Measurements from ENCODE around the gene SEPTIN7.
"Not testable (repeated sequence)": the region's sequence is repeated elsewhere in the genome, so short reads cannot be mapped to it uniquely, and the experiment has no call there.

The SEPTIN7 gene

DNA sequence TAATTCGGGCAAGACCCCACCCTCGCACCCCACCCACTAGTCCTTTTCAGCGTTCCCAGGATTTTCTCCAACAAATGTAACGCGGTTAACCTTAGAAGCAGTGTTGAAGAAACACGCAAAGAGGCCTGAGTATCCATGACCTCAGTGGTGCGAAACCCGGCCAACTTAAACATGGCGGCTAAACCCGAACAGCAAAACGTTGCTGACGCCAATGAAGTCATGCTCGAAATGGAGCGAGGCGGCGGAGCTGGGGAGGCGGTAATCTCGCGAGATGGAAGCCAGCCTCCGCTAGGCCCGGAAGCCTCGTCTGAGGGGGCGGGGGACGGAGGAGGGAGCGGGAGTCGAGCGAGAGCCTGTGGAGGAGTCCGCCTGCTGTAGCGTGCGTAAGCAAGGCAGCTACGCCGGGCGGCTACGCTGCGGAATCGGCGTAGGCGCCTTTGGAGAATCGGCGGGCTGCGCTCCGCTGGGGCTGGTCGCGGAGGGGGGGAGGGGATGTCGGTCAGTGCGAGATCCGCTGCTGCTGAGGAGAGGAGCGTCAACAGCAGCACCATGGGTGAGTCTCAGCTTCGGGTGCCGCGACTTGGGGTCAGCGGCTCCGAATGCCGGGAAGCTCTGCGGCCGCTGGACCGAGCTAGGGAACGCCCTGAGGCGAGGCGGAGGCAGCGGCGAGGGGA, at the start of gene SEPTIN7:
TSS of gene SEPTIN7 (plus strand) at position 340 of the 674 bp plus-strand sequence. CDS start at position 493, 153 bp downstream.
- DNase-seq = peak; percentile 98

DNA sequence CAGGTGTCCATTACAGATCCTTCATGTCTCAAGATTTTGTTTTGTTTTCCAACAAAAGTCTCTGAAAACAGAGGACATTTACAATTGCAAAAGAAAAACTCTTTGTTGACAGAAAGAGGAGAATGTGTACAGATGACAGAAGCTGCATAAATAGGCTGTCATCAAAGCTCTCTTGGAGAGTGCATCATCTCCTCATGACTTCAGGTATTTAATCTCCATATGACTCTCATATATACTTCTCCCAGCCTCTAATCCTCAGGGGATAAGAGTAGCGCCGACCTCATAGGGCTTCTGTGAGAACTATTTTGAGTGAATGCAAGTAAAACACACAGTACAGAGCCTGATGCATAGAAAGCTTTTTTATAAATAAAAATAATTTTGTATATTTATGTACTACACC, 48.1 kb upstream of the SEPTIN7 start:
- DNase-seq = no peak

DNA sequence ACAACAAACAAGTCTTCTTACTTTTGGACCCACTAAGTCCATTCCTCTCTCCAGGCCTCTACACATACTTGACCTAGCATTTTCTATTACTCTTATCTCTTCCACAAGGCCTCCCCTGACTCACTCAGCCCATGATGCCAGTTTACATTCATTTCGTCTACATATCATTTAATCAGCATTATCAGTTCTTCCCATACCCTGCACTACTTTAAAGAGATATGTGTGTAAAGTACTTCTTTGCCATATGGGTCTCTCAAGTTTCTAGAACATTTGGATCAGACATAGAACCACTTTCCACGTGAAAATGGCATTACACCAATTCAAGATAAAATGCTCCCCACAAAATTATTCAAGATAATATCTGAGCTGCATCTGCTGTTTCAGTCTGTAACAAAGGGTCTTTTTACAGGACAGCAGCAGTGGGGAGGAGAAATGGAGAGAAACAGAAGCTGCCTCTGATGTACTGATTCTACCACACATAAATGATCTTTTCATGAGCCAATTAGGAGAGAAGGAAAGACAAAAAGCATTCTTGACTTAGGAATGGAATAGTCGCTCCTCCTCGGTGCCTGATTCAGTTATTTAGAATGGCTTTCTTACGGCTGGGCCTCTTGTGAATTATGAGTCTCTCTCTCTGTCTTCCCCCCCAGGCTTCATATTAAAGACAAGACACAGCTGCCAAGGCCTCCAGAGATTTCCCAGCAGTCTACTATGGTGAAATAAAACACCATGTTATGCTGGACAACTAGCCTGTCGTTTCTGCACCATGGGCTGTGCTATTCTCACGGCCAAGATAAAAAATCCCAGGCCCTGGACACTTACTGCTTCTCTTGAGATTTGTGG, 46.9 kb upstream of the SEPTIN7 start:
- no peak for DNase-seq

DNA sequence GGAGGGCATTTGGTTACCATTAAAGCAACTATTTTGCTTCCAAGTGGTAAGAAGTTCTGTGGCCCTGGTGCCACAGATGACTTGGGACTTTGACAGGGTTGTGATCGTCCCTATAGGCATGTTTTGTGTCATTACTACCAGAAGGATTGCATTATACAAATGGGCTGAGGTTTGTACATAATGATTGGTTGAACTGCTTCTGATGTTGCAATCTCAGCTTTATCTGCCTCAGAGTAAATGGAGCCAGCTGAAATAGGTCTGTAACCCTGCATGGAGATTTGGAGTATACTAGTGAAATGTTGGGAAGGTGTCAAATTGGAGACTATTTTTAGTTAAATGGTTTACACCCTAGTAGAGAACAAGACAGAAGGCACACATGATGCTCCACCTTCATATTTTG, 46.1 kb upstream of the SEPTIN7 start:
- no peak for DNase-seq

DNA sequence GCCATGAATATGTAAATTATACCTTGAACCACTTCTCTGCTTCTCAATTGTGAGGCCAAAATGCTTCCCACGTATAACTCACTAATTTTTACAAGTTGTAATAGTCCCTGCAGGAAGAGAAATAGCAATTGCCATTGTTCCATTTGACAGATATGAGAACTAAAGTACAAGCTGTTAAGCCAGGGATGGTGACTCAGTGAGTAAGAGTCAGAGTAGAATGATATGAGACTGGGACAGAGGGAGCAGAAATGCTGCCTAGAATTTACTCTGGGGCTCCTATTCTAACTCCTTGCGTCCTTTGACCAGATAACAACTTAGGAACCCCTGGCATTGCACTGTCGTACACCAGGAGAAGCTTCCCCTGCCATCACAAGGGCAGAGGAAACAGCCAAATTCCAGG, 45.1 kb upstream of the SEPTIN7 start:
- no peak for DNase-seq

DNA sequence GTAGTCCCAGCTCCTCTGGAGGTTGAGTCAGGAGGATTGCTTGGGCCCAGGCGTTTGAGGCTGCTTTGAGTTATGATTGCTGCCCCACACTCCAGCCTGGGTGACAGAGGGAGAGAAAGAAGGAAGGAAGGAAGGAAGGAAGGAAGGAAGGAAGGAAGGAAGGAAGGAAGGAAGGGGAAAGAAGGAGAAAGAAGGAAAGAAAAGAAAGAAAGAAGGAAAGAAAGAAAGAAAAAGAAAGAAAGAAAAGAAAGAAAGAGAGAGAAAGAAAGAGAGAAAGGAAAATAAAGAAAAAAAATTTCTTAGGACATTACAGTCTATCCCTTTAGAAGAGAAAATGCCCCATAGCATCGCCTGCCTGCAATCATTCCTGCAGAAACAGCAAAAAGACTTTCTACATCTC, 44.4 kb upstream of the SEPTIN7 start:
- not testable (repeated sequence) for DNase-seq

DNA sequence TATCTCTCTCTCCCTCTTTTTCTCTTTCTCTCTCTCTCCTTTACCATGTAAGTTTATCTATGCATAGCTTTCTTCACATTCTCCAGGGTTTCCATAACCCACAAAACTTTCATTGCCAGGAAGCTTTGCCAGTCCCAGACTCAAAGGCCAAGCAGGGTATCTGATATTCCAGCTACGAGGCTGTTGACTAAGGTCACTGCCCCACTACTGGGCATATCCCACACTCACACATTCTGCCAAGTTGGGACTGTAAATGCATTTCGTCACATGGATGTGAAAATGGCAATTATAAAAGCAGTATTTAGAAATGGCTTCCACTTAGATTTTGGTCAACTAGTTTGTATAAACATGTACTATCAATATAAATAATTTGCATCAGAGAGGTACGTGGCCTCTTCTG, 43.3 kb upstream of the SEPTIN7 start:
- no peak for DNase-seq

DNA sequence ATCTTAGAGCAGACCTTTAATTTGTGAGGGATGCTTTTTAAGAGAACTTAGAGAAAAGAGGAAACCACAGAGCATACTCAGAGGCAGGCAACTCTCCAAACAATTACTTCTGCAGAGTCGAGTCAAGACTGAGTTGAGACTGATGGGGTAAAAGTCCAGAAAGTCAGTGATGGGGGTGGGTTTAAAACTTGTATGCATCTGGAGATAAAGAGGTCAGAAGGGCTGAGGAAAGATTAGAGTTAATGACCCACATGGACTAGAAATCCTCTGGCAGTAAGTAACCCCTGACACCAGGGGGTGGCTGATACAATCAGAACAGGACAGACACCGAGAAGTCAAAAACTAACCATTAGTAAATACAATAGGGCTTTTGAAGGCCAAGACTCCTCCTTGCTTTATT, 42.4 kb upstream of the SEPTIN7 start:
- DNase-seq = no peak

DNA sequence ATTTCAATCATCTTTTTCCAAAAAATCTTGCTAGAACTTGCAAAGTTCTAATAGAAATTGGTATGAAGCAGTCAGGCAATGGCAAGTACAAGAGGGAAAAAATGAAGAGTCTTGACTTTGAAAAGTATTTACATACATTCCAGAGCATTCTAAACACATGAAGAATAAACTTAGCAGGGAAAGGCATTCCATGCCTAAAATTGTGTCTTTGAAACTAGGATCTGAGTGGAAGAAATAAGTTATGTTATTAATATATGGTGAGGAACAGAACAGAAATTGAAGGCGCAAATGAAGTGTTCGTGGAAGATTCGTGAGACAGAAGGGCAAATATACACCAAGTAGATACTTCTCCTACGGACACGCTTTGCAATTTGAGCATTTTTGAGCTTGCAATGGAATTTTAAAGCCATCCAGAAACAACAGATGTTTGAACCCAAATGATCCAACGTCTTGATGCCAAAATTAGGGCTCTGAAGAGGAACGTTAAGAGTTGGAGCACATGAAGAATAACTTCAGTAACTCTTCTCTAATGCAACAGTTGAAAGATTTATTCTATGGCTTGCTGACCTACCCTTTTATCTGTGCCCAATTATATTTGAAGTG, 40.6 kb upstream of the SEPTIN7 start:
- no peak for DNase-seq

DNA sequence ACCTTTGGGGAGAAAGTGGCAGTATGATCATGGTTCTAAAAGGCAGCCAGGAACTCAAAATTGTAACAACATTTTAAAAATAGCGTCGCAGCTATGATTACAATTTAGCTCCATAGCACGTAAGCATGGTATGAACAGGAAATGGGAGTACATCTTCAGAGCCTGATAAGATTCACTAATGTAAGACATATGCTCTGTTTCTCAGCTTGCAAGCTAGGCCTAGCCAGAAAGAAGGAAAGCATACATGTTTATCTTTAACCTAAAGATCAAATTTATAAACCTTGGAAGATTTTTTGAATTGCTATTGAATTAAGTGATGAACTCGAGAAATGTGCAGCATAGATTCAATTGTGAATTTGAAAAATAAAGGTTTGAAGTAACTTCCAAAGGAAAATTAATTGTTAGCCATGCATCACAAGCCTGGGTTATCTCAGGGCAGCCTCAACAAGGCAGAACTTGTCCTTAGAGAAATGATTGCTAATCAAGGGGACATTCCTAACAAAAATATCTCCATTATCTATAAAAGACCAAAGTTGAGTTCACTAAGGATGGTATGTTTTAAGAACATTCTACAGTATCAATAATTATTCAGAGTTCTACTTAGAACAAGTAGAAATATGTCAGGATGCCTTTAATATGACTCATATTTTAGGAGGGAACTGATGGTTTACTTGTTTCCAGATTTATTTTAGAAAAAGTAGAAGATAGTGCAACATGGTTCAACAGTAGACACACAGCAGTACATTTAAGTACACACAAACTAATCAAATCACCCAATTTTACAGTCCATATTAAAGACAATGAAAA, 38.8 kb upstream of the SEPTIN7 start:
- no peak for DNase-seq

DNA sequence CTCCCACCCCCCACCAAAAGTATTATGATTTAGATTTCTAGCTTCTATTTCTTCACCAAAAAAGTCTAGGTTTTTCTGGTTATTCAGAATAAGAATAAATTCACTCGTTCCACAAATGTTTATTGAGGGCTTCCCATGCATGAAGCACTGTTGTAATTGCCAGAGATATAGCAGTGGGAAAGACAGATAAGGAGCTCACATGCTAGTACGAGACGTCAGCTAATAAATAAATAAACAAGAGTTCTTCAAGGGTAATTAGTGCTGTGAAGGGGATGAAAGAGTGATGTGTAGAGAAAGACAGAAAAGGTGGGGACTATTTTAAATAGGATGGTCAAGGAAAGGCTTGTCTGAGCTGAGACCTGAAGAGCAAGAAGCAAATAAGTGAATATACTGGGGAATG, 38.1 kb upstream of the SEPTIN7 start:
- no peak for DNase-seq

DNA sequence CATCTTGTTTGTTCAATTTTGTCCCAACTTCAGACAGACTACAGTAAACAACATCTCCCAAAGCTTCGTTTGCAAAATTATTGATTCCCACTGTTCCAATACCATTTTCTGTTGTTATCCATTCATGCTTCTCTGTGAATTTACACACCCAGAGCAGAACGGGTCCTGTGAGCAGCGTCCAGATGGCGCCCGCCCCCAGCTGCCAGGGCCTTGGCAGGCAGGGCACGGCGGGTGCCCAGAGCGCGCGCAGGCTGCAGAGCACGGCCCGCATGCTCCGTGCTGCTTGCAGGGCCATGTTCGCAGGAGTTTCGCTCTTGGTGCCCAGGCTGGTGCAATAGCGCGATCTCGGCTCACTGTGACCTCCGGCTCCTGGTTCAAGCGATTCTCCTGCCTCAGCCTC, 32.5 kb upstream of the SEPTIN7 start:
- no peak for DNase-seq

DNA sequence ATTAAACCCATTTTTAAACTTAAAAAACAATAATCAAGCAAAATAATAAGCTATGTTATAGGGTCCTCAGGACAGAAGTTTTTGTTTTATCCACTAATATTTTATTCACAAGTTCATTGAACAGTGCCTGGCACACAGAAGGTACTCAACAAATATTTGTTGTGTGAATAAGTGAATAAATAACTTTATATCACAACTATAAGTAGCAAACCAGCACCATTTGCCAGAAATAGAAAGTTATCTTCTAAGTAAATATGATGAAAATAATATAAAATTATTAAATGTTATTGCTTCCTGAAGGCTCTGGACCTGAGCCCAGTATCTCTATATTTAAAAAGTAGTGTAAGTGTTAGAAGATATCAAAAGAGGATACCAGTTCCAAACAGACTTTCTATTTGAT, 29.1 kb upstream of the SEPTIN7 start:
- DNase-seq = no peak

DNA sequence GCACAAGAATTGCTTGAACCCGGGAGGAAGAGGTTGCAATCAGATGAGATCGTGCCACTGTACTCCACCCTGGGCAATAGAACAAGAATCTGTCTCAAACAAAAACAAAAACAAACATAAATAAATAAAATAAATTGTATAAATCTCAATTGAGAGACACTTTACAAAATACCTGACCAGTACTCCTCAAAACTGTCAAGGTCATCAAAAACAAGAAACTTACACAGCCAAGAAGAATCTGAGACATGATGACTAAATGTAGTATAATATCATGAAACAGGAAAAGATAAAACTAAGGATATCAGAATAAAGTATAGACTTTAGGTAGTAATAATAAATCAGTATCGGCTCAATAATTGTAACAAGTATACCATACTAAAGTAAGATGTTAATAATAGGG, 26.9 kb upstream of the SEPTIN7 start:
- no peak for DNase-seq

DNA sequence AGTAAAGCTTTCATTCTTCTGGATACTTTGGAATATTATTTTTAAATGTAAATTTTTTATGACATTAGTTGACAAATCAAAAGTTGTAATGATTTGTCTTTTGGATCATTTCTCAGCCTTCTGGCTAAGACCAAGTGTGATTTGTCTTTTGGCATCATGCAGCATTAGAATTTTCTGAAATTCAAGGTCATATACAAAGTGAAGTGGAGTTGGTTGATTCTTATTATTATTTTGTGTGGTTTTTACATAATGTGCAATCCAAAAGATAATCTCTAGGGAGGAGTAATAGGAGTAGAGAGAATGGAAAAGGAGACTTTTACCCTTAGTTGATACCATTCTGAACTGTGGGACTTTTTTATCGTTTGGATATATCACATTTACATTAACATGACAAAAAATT, 24.2 kb upstream of the SEPTIN7 start:
- no peak for DNase-seq

DNA sequence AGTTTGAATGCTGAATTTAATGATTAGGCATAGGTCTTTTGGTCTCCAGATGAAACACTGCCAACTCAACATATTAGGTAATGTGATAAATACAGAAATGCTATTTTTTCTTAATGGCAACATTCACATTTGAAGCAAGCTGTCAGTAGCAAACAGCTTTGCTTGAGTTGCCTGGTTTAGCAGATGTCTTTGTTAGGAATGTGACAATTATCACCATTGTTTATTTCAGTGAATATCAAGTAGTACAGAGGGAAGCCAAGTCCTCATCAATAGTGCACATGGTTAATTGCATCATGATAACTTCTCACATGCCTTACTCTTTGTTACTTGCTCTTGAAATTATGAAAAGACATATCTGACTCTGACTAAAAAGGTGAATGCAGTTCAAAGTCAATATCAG, 23.7 kb upstream of the SEPTIN7 start:
- peak; percentile 34 for DNase-seq

DNA sequence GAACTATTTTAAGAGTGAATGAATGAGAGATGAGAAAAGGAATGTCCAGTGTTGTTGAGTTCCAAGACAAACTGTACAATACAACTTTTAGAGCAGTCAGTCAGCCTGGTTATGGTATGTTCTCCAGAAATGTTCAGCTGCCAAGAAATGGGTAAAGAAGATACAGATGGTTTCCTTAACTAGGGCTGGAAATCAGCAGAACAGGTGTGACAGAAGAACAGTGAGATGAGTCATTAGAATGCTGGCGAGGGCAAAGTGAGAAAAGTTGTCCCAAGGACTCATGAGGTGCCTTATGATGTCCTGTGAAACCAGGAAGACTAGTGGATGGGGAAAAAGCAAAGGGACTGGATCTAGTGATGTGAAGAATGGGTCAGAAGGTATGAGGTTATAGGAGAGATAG, 20.8 kb upstream of the SEPTIN7 start:
- DNase-seq = no peak

DNA sequence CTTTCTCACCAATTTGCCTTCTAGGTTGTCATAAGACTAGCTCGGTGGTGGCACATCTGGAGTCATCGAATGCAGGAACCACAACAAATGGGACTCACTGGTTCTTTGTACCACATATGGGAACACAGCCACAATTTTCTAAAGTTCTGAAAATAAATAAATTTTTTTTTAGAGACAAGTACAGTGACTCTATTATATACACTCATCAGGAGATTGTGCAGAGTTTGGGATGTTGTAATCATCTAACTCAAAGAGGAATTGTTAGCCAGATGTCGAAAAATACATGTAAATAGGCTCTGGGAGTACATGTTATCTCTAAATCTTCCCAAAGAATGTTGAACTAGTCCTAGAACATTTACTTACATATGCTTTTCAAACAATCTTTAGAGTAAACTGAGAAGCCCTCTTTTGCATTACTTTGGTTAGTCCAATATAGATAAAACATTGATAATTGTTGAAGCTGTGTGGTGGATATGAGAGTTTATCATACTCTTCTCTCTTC, 19.6 kb upstream of the SEPTIN7 start:
- no peak for DNase-seq

DNA sequence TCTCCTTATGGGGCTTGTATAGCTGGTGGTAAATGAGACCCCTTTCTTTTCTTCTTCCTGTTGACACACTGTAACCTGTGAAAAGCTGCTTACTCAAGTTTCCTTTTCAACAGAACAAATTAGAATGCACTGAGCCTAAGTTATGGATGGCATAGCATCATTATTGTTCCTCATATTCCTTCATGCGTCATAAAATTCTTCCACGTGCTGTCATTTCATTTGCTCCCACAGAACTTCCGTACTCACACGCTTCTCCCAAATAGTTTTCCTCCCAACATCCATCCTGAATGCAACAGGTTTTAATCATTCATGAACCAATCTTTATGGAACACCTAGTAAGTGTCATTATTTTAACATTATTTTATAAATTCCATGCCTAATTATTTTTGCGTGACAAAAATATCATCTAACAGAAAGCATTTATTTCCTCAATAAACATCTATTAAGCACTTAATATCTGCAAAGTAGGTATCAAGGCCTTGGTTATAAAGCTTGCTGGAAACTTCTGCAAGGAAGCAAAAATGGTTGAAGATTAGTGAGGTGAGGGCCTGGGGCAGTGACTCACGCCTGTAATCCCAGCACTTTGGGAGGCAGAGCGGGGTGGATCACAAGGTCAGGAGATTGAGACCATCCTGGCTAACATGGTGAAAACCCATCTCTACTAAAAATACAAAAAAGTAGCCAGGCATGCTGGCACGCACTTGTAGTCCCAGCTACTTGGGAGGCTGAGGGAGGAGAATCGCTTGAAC, 18.9 kb upstream of the SEPTIN7 start:
- no peak for DNase-seq

DNA sequence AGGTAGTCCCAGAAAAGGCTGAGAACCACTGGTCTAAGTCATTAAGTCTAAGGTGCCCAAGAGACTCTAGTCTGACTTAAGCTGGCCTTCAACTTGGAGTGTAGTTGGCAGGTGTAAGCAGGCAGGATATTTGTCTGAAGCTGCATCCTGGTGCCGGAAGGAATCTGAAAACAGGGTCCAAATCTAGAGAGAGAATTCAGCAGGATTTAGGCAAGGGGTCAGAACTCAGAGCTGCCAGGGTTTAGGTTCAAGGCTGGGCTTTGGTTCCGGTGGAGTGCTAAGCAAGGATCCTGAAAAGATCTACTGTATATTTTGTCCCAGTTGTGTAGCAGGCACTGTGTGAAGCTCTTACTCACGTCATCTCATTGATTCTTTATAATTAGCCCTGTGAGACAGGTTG, 16.5 kb upstream of the SEPTIN7 start:
- no peak for DNase-seq

DNA sequence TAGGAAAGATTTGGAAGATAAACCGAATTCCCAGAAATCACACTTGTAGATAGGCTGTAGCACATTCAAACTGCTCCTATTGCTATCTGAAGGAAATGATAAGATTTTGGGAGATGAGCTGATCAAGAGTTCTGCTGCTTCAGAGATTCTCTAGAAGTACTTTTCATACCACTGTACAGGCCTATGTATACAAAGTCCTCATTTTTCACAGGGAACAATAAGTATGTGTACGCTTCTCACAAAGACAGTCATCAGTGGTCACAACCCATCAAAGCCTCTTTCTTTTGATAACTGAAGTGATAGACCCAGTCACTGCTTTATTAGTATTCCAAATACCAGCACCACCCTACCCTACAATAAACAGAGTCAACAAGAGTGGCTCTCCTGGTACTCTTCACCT, 15.6 kb upstream of the SEPTIN7 start:
- DNase-seq = no peak

DNA sequence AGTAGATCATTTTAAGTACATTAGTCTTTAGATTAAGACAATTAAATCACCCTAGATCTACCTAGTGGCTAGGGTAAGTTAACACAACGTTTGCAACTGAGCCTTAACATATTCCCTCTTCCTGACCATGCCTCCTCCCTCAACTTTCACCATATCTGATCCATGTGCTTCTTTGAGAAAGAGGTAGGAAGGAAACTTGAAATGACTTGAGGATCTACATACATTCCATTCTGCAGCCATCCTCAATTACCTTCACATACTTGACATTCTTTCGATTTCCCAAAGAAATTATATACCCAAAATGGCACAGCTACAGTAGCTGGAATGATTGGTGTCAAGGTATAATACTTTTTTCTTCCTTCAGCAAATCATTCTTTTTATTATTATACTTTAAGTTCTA, 12.9 kb upstream of the SEPTIN7 start:
- no peak for DNase-seq

All from NCI-H2171 (cell line).